ENCODE results near the gene RYR2. TPM values are rescaled to one million over a fixed set of nuclear protein-coding genes. Genes with fewer than 3 reads are reported as not detected.

RYR2 gene
- total and polyA plus RNA-seq, 2 experiments from 2014 or later = 0.50 to 0.95 TPM

GRCh38 chr1:236997361-236997760 lies 44.6 kb upstream of the RYR2 start:
- Histone ChIP-seq H3K27me3 (no peaks in the 10 kb centered on the region), H3K4me1 (ENCODE audit: insufficient read depth) (no peaks in the 10 kb centered on the region), H2AFZ (no peak overlapping the region), H3K79me2 (no peaks in the 10 kb centered on the region), H3K4me2 (no peak overlapping the region), H3K9me2 (replicated peaks; ENCODE audit: insufficient read depth) (no peaks in the 10 kb centered on the region), H4K20me1 (ENCODE audit: insufficient read depth, poor library complexity, severe bottlenecking) (no peaks in the 10 kb centered on the region), H3K36me3 (replicated peaks; ENCODE audit: insufficient read depth, low read depth) (no peaks in the 10 kb centered on the region), H3K4me3 (no peak overlapping the region), H3K9me3 (ENCODE audit: low read depth) (no peaks in the 10 kb centered on the region), H3K27ac (no peak overlapping the region)
- no peak for DNase-seq (ENCODE audit: low spot score)
- TF ChIP-seq EZH2phosphoT487 (IDR thresholded peaks at IDR 0.05; ENCODE audit: low read depth, severe bottlenecking, unreplicated experiment) (no peak), CTCF (IDR thresholded peaks at IDR 0.05; ENCODE audit: poor library complexity) (no peak), EZH2 (IDR thresholded peaks at IDR 0.05; ENCODE audit: borderline replicate concordance) (no peak)
- 92% methylated on average over 11 of the region's 11 CpGs for WGBS (ENCODE audit: low lambda C conversion rate, missing lambda C conversion rate)

- Histone ChIP-seq H3K27me3 (no peaks in the 10 kb centered on the region), H3K79me2 (no peaks in the 10 kb centered on the region), H3K4me1 (ENCODE audit: insufficient read depth) (no peaks in the 10 kb centered on the region), H3K9me3 (ENCODE audit: low read depth) (no peaks in the 10 kb centered on the region), H3K9me2 (replicated peaks; ENCODE audit: insufficient read depth) (no peaks in the 10 kb centered on the region), H2AFZ (no peak overlapping the region), H3K36me3 (replicated peaks; ENCODE audit: insufficient read depth, low read depth) (no peaks in the 10 kb centered on the region), H3K27ac (no peak overlapping the region), H3K4me2 (no peak overlapping the region), H4K20me1 (ENCODE audit: insufficient read depth, poor library complexity, severe bottlenecking) (no peaks in the 10 kb centered on the region), H3K4me3 (no peak overlapping the region)
- TF ChIP-seq CTCF (IDR thresholded peaks at IDR 0.05; ENCODE audit: poor library complexity) = no peak
- TF ChIP-seq EZH2 (IDR thresholded peaks at IDR 0.05; ENCODE audit: borderline replicate concordance) = no peak
- TF ChIP-seq EZH2phosphoT487 (IDR thresholded peaks at IDR 0.05; ENCODE audit: low read depth, severe bottlenecking, unreplicated experiment) = no peak
- DNase-seq (ENCODE audit: low spot score) = no peak
- WGBS (ENCODE audit: low lambda C conversion rate, missing lambda C conversion rate) = 63% methylated on average over 12 of the region's 12 CpGs
Measured at GRCh38 chr1:236997882-236998281, 44.1 kb upstream of the RYR2 start.

- no peaks in the 10 kb centered on the region for H3K36me3 ChIP-seq (replicated peaks; ENCODE audit: insufficient read depth, low read depth)
- H4K20me1 ChIP-seq (ENCODE audit: insufficient read depth, poor library complexity, severe bottlenecking) = no peaks in the 10 kb centered on the region
- no peaks in the 10 kb centered on the region for H3K4me1 ChIP-seq (ENCODE audit: insufficient read depth)
- no peak overlapping the region for H3K4me2 ChIP-seq
- H3K9me2 ChIP-seq (replicated peaks; ENCODE audit: insufficient read depth) = no peaks in the 10 kb centered on the region
- TF ChIP-seq EZH2 (IDR thresholded peaks at IDR 0.05; ENCODE audit: borderline replicate concordance) (no peak), EZH2phosphoT487 (IDR thresholded peaks at IDR 0.05; ENCODE audit: low read depth, severe bottlenecking, unreplicated experiment) (no peak), CTCF (IDR thresholded peaks at IDR 0.05; ENCODE audit: poor library complexity) (no peak)
- no peak overlapping the region for H3K4me3 ChIP-seq
- no peak for DNase-seq (ENCODE audit: low spot score)
- no peak overlapping the region for H3K27ac ChIP-seq
- H3K27me3 ChIP-seq = no peaks in the 10 kb centered on the region
- no peaks in the 10 kb centered on the region for H3K9me3 ChIP-seq (ENCODE audit: low read depth)
- no peak overlapping the region for H2AFZ ChIP-seq
- H3K79me2 ChIP-seq = no peaks in the 10 kb centered on the region
- 58% methylated on average over 3 of the region's 3 CpGs for WGBS (ENCODE audit: low lambda C conversion rate, missing lambda C conversion rate)
Measured at GRCh38 chr1:236998546-236998945, 43.4 kb upstream of the RYR2 start.

- no peaks in the 10 kb centered on the region for H3K27me3 ChIP-seq
- DNase-seq (ENCODE audit: low spot score) = no peak
- H3K79me2 ChIP-seq = no peaks in the 10 kb centered on the region
- H3K9me2 ChIP-seq (replicated peaks; ENCODE audit: insufficient read depth) = no peaks in the 10 kb centered on the region
- no peak overlapping the region for H3K27ac ChIP-seq
- H3K4me1 ChIP-seq (ENCODE audit: insufficient read depth) = no peaks in the 10 kb centered on the region
- H3K36me3 ChIP-seq (replicated peaks; ENCODE audit: insufficient read depth, low read depth) = no peaks in the 10 kb centered on the region
- no peak overlapping the region for H2AFZ ChIP-seq
- 93% methylated on average over 4 of the region's 4 CpGs for WGBS (ENCODE audit: low lambda C conversion rate, missing lambda C conversion rate)
- H4K20me1 ChIP-seq (ENCODE audit: insufficient read depth, poor library complexity, severe bottlenecking) = no peaks in the 10 kb centered on the region
- no peak for TF ChIP-seq EZH2phosphoT487 (IDR thresholded peaks at IDR 0.05; ENCODE audit: low read depth, severe bottlenecking, unreplicated experiment)
- no peak for TF ChIP-seq CTCF (IDR thresholded peaks at IDR 0.05; ENCODE audit: poor library complexity)
- TF ChIP-seq EZH2 (IDR thresholded peaks at IDR 0.05; ENCODE audit: borderline replicate concordance) = no peak
- H3K9me3 ChIP-seq (ENCODE audit: low read depth) = no peaks in the 10 kb centered on the region
- H3K4me2 ChIP-seq = no peak overlapping the region
- no peak overlapping the region for H3K4me3 ChIP-seq
Measured at GRCh38 chr1:237000191-237000590, 41.8 kb upstream of the RYR2 start.

Measured in hepatocyte (in vitro differentiated cells).